ENCODE data around the gene CDH13.

DNA sequence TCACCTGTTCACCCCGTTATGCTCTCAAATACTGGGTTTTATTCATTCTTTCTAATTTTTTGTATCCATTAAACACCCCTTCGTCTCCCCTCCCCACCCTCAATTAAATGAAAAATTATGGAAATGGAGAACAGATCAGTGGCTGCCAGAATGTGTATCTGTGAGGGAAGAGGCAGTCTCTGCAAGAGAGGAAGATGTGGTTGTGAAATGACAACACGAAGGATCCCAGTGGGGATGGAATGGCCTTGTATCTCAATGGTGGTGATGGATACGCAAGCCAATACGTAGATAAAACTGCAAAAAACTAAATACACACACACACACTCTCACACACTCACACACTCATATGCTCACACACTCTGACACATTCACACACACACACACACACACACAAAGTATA is 570.7 kb downstream of the CDH13 start:
- TF ChIP-seq CTCF (IDR thresholded peaks at IDR 0.05; ENCODE audit: extremely low read depth in 1 of 2, insufficient read depth in 1 of 2, low read depth in 1 of 2, low read length in 2 of 2) (no peak), MAX (IDR thresholded peaks at IDR 0.05; ENCODE audit: insufficient read depth, insufficient read length) (no peak), GATA2 (IDR thresholded peaks at IDR 0.05; ENCODE audit: insufficient read depth, insufficient read length, low read depth, low read length) (no peak), POLR2A (IDR thresholded peaks at IDR 0.05; ENCODE audit: low read depth, low read length) (no peak), POLR2AphosphoS5 (IDR thresholded peaks at IDR 0.05; ENCODE audit: insufficient read depth, low read depth, low read length) (no peak), EZH2 (IDR thresholded peaks at IDR 0.05; ENCODE audit: borderline replicate concordance, low read depth, low read length, severe bottlenecking) (no peak), JUN (IDR thresholded peaks at IDR 0.05; ENCODE audit: borderline replicate concordance, insufficient read depth, insufficient read length, low read depth) (no peak)

Measured in endothelial cell of umbilical vein (primary cell).